Thyroid gland (tissue), 4 donors: ENCODE results near the gene WIPI1.

Experiments used
- POLR2A ChIP-seq, 2 donors: fragments of 450-650 bp; IDR thresholded peaks; one replicate each; pipeline ENCODE4 v1.6.1; 2017; ENCODE audit warnings: antibody characterized with exemption in 2 of 2, mild to moderate bottlenecking in 2 of 2, moderate library complexity in 1 of 2
- TF ChIP-seq, protein P1 (sequence below), 6 experiments: fragments of 200-600 bp in 3 of 6; fragments of 450-650 bp in 3 of 6; sonication (generic) in 3 of 6; IDR thresholded peaks; one replicate each; pipeline ENCODE4 v1.5.1; 2016 to 2019; ENCODE audit warnings: antibody characterized with exemption in 6 of 6, mild to moderate bottlenecking in 2 of 6, inconsistent platforms in 1 of 6, moderate library complexity in 1 of 6

DNA sequence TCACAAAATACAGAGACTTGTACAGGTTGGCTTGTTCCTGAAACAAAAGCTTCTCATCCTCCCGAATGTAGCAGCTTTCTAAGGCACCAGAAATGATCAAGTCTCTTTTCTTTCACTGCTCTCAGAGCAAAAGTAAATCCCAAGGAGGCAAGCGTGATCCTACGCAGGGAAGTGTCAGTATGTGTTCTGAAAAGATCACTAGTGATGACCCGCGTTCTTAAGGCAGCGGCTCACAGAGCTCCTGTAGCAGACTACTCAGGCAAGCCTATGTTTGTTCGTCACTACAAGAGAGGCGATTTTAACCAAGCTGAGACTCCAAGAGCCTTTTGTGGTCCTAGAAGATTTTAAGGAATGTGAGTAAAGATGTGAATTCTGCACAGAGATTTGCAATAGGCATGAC is 34.5 kb downstream of the WIPI1 start:
- TF ChIP-seq, protein P1, sequence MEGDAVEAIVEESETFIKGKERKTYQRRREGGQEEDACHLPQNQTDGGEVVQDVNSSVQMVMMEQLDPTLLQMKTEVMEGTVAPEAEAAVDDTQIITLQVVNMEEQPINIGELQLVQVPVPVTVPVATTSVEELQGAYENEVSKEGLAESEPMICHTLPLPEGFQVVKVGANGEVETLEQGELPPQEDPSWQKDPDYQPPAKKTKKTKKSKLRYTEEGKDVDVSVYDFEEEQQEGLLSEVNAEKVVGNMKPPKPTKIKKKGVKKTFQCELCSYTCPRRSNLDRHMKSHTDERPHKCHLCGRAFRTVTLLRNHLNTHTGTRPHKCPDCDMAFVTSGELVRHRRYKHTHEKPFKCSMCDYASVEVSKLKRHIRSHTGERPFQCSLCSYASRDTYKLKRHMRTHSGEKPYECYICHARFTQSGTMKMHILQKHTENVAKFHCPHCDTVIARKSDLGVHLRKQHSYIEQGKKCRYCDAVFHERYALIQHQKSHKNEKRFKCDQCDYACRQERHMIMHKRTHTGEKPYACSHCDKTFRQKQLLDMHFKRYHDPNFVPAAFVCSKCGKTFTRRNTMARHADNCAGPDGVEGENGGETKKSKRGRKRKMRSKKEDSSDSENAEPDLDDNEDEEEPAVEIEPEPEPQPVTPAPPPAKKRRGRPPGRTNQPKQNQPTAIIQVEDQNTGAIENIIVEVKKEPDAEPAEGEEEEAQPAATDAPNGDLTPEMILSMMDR (IDR thresholded peaks at IDR 0.05): no peak
- no peak for TF ChIP-seq POLR2A (IDR thresholded peaks at IDR 0.05)
